ENCODE results near the gene TP53RK.

GRCh38 chr20:46689754-46690085 is 476 bp upstream of the TP53RK start:
- TF ChIP-seq SMC3 (conservative IDR thresholded peaks at IDR 0.05; ENCODE audit: poor library complexity): no peak
- no peak for TF ChIP-seq EZH2 (IDR thresholded peaks at IDR 0.05; ENCODE audit: borderline replicate concordance, insufficient read depth, low read length, poor library complexity, severe bottlenecking)
- TF ChIP-seq EP300 (conservative IDR thresholded peaks at IDR 0.05; ENCODE audit: poor library complexity, severe bottlenecking): no peak
- TF ChIP-seq CTCF (IDR thresholded peaks at IDR 0.05; ENCODE audit: poor library complexity, severe bottlenecking): no peak
- no peak for TF ChIP-seq POLR2AphosphoS5 (IDR thresholded peaks at IDR 0.05)
- no peak for TF ChIP-seq RAD21 (conservative IDR thresholded peaks at IDR 0.05)
- TF ChIP-seq MXI1 (conservative IDR thresholded peaks at IDR 0.05; ENCODE audit: poor library complexity, severe bottlenecking): no peak
- no peak for TF ChIP-seq REST (IDR thresholded peaks at IDR 0.05; ENCODE audit: borderline replicate concordance)
- TF ChIP-seq TAF1 (IDR thresholded peaks at IDR 0.05; ENCODE audit: low read depth): no peak
